Activated CD4-positive, alpha-beta T cell treated with anti-CD3 and anti-CD28 coated beads, Interleukin-2, Interleukin-6, amounts not matched to agents 100 ng/mL and 50 ng/mL, durations not matched to agents 16 hours and 8 hours (primary cell): ENCODE data around the gene FIS1.
"Not testable (repeated sequence)": the region's sequence is repeated elsewhere in the genome, so short reads cannot be mapped to it uniquely, and the experiment has no call there.

Source experiments
- DNase-seq: peaks from one replicate; pipeline ENCODE4 v3.0.0-alpha.2; 2020

Gene FIS1

GRCh38 chr7:101201695-101202602, 42.9 kb downstream of the FIS1 start:
- no peak for DNase-seq

- DNase-seq: no peak
Observed at GRCh38 chr7:101200862-101201599, 43.9 kb downstream of the FIS1 start, which contains the start of gene MOGAT3. MOGAT3 (minus strand) TSS chr7:101201036; CDS start chr7:101200854, 182 bp downstream.

GRCh38 chr7:101200504-101200861, 44.4 kb downstream of the FIS1 start:
- DNase-seq: no peak

- DNase-seq: not testable (repeated sequence)
Observed at GRCh38 chr7:101199522-101199921, 45.4 kb downstream of the FIS1 start.

GRCh38 chr7:101198476-101198875, 46.4 kb downstream of the FIS1 start:
- no peak for DNase-seq

GRCh38 chr7:101197991-101198390, 46.9 kb downstream of the FIS1 start:
- no peak for DNase-seq

GRCh38 chr7:101195884-101196283, 49.0 kb downstream of the FIS1 start:
- DNase-seq: no peak
